ENCODE measurements around the gene DCTN3. TPM values are rescaled to one million over a fixed set of nuclear protein-coding genes. Genes with fewer than 3 reads are reported as not detected.

DCTN3 gene
- total RNA-seq, result 50.4 and 79.3 TPM in 2 replicates

GRCh38 chr9:34620061-34620994, at the start of gene DCTN3:
TSS of gene DCTN3 (minus strand) at chr9:34620495. CDS start at chr9:34620464, 31 bp downstream.
- DNase-seq (ENCODE audit: low read depth), result peak; percentile 91

GRCh38 chr9:34665381-34666250, 45.3 kb upstream of the DCTN3 start:
- DNase-seq (ENCODE audit: low read depth), result peak; percentile 88

- DNase-seq (ENCODE audit: low read depth), result no peak
Observed at GRCh38 chr9:34665067-34665380, 44.7 kb upstream of the DCTN3 start.

GRCh38 chr9:34664281-34665066, 44.2 kb upstream of the DCTN3 start:
- peak; percentile 74 for DNase-seq (ENCODE audit: low read depth)

- DNase-seq (ENCODE audit: low read depth), result no peak
Observed at GRCh38 chr9:34663303-34663605, 43.0 kb upstream of the DCTN3 start.

GRCh38 chr9:34662526-34663302, 42.4 kb upstream of the DCTN3 start, which contains the start of gene CCL27:
TSS of gene CCL27 (minus strand) at chr9:34662657. CDS start at chr9:34662633, 24 bp downstream.
- no peak for DNase-seq (ENCODE audit: low read depth)

- DNase-seq (ENCODE audit: low read depth), result peak; percentile 52
Observed at GRCh38 chr9:34659592-34660253, 39.4 kb upstream of the DCTN3 start.

- no peak for DNase-seq (ENCODE audit: low read depth)
Observed at GRCh38 chr9:34658461-34658860, 38.2 kb upstream of the DCTN3 start.

- DNase-seq (ENCODE audit: low read depth), result no peak
Observed at GRCh38 chr9:34656992-34657391, 36.7 kb upstream of the DCTN3 start.

GRCh38 chr9:34655394-34655793, 35.1 kb upstream of the DCTN3 start:
- no peak for DNase-seq (ENCODE audit: low read depth)

- DNase-seq (ENCODE audit: low read depth), result no peak
Observed at GRCh38 chr9:34654323-34655051, 34.2 kb upstream of the DCTN3 start.

- no peak for DNase-seq (ENCODE audit: low read depth)
Observed at GRCh38 chr9:34653151-34654072, 33.1 kb upstream of the DCTN3 start.

GRCh38 chr9:34652602-34653000, 32.3 kb upstream of the DCTN3 start:
- no peak for DNase-seq (ENCODE audit: low read depth)

GRCh38 chr9:34651876-34652601, 31.7 kb upstream of the DCTN3 start, which contains the start of gene IL11RA:
TSS of gene IL11RA (plus strand) at chr9:34652185. CDS start at chr9:34655218, 3,033 bp downstream.
- peak; percentile 62 for DNase-seq (ENCODE audit: low read depth)

- peak; percentile 53 for DNase-seq (ENCODE audit: low read depth)
Observed at GRCh38 chr9:34651321-34651720, 31.0 kb upstream of the DCTN3 start.

- DNase-seq (ENCODE audit: low read depth), result peak; percentile 40
Observed at GRCh38 chr9:34650816-34651215, 30.5 kb upstream of the DCTN3 start.

GRCh38 chr9:34648673-34649072, 28.4 kb upstream of the DCTN3 start:
- no peak for DNase-seq (ENCODE audit: low read depth)

- DNase-seq (ENCODE audit: low read depth), result no peak
Observed at GRCh38 chr9:34647651-34648050, 27.4 kb upstream of the DCTN3 start.

All from renal cortical epithelial cell (primary cell).